H54 (cell line): ENCODE results near the gene TTYH2.
A peak's percentile ranks its signal among the peaks of the same experiment; 100 is the strongest.
"Not testable (repeated sequence)": the region's sequence is repeated elsewhere in the genome, so short reads cannot be mapped to it uniquely, and the experiment has no call there.

Experiments
- DNase-seq: peaks from one replicate; pipeline ENCODE4 v3.0.0; 2011; ENCODE audit warnings: low spot score, mixed read lengths; ENCODE audit not compliant: insufficient read length
- FAIRE-seq: peaks from 3 replicates; lab custom pipeline; 2011; peaks lifted over from hg19 to GRCh38; lab: Jason Lieb, UNC
- POLR2A ChIP-seq: IDR thresholded peaks from 2 replicates; pipeline ENCODE4 v1.6.1; 2011; ENCODE audit warnings: low read depth, mild to moderate bottlenecking, low read length

The TTYH2 gene

GRCh38 chr17:74185571-74186185 is 27.7 kb upstream of the TTYH2 start:
- TF ChIP-seq POLR2A: no peak
- no peak for DNase-seq
- no peak for FAIRE-seq

- no peak for TF ChIP-seq POLR2A
- FAIRE-seq (no peak), DNase-seq (no peak)
These were observed 26.9 kb upstream of the TTYH2 start for GRCh38 chr17:74186498-74186897.

- FAIRE-seq (no peak), DNase-seq (no peak)
- no peak for TF ChIP-seq POLR2A
These were observed 25.6 kb upstream of the TTYH2 start for GRCh38 chr17:74187761-74188160.

- DNase-seq, FAIRE-seq: not testable (repeated sequence)
These were observed 24.7 kb upstream of the TTYH2 start for GRCh38 chr17:74188687-74189086.

GRCh38 chr17:74190154-74190553 is 23.2 kb upstream of the TTYH2 start:
- no peak for FAIRE-seq
- DNase-seq: peak; percentile 67
- TF ChIP-seq POLR2A: no peak

GRCh38 chr17:74190807-74191406 is 22.5 kb upstream of the TTYH2 start:
- no peak for FAIRE-seq
- no peak for DNase-seq
- TF ChIP-seq POLR2A: no peak

GRCh38 chr17:74192950-74193781 is 20.2 kb upstream of the TTYH2 start:
- DNase-seq (no peak), FAIRE-seq (no peak)
- no peak for TF ChIP-seq POLR2A

GRCh38 chr17:74194682-74195081 is 18.7 kb upstream of the TTYH2 start:
- FAIRE-seq (no peak), DNase-seq (no peak)
- TF ChIP-seq POLR2A: no peak

GRCh38 chr17:74196541-74197317 is 16.6 kb upstream of the TTYH2 start:
- FAIRE-seq (no peak), DNase-seq (no peak)
- TF ChIP-seq POLR2A: no peak

- DNase-seq (no peak), FAIRE-seq (no peak)
- no peak for TF ChIP-seq POLR2A
These were observed 15.6 kb upstream of the TTYH2 start for GRCh38 chr17:74197801-74198200.

GRCh38 chr17:74198694-74199093 is 14.7 kb upstream of the TTYH2 start:
- DNase-seq (no peak), FAIRE-seq (no peak)
- TF ChIP-seq POLR2A: no peak

- TF ChIP-seq POLR2A: no peak
- FAIRE-seq (no peak), DNase-seq (peak; percentile 85)
These were observed 13.9 kb upstream of the TTYH2 start for GRCh38 chr17:74199306-74200092.

- TF ChIP-seq POLR2A: no peak
- FAIRE-seq (no peak), DNase-seq (no peak)
These were observed 13.3 kb upstream of the TTYH2 start for GRCh38 chr17:74200112-74200511.
